ENCODE results near the gene TNFAIP8. TPM values are rescaled to one million over a fixed set of nuclear protein-coding genes. Genes with fewer than 3 reads are reported as not detected.
"Not testable (repeated sequence)": the region's sequence is repeated elsewhere in the genome, so short reads cannot be mapped to it uniquely, and the experiment has no call there.

TNFAIP8 gene
- total RNA-seq, 6 experiments from 2014 or later: 8.0 to 13.9 (median 10.5) TPM

DNA sequence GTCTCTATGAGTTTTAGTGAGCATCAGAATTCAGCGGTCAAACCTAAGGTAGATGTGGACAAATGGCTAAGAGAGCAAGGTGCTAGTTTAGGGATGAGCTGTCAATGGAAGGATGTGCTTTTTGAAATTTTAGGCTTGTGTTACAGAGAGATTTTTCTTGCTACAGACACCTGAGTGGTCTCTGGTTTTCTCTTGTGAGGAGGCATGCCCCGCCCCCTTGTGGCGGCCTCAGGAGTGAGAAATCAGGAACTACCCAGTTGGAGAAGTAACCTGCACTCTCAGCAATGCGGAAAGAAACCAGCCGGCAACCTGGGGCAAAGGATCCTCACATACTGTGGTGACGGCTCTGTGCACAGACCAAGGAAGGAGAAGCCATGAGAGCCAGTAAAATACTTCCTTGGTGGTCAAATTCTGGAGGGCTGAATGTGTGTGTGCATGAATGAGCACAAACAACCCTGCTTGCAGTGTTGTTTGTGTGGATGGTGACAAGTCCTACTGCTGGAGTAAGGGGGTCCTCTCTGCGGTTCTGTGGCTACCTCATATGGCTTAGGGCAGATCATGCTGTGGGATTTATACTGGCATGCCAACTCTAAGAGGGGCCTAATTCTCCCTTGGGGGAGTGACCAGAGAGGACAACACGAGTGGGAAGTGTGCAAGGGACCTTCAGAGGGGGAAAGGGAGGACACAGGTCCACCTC lies 79.8 kb downstream of the TNFAIP8 start:
- no peak overlapping the region for H3K27ac Mint-ChIP-seq
- TF ChIP-seq, protein P1, sequence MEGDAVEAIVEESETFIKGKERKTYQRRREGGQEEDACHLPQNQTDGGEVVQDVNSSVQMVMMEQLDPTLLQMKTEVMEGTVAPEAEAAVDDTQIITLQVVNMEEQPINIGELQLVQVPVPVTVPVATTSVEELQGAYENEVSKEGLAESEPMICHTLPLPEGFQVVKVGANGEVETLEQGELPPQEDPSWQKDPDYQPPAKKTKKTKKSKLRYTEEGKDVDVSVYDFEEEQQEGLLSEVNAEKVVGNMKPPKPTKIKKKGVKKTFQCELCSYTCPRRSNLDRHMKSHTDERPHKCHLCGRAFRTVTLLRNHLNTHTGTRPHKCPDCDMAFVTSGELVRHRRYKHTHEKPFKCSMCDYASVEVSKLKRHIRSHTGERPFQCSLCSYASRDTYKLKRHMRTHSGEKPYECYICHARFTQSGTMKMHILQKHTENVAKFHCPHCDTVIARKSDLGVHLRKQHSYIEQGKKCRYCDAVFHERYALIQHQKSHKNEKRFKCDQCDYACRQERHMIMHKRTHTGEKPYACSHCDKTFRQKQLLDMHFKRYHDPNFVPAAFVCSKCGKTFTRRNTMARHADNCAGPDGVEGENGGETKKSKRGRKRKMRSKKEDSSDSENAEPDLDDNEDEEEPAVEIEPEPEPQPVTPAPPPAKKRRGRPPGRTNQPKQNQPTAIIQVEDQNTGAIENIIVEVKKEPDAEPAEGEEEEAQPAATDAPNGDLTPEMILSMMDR (IDR thresholded peaks at IDR 0.05): peak; percentile 81
- H3K9me3 Mint-ChIP-seq: peaks cover 15% of the 10 kb centered on the region
- H3K4me3 Mint-ChIP-seq: no peak overlapping the region
- peaks cover 30% of the 10 kb centered on the region for H3K27me3 Mint-ChIP-seq (ENCODE audit: insufficient read depth)
- peaks cover 7% of the 10 kb centered on the region; the same call in 1 of the 2 replicates for H3K36me3 Mint-ChIP-seq (ENCODE audit: low read depth)
- DNase-seq: no peak
- H3K4me1 Mint-ChIP-seq (ENCODE audit: low read depth): 0 out of 2 replicates have a peak, but pooled peaks cover 6% of the 10 kb centered on the region

DNA sequence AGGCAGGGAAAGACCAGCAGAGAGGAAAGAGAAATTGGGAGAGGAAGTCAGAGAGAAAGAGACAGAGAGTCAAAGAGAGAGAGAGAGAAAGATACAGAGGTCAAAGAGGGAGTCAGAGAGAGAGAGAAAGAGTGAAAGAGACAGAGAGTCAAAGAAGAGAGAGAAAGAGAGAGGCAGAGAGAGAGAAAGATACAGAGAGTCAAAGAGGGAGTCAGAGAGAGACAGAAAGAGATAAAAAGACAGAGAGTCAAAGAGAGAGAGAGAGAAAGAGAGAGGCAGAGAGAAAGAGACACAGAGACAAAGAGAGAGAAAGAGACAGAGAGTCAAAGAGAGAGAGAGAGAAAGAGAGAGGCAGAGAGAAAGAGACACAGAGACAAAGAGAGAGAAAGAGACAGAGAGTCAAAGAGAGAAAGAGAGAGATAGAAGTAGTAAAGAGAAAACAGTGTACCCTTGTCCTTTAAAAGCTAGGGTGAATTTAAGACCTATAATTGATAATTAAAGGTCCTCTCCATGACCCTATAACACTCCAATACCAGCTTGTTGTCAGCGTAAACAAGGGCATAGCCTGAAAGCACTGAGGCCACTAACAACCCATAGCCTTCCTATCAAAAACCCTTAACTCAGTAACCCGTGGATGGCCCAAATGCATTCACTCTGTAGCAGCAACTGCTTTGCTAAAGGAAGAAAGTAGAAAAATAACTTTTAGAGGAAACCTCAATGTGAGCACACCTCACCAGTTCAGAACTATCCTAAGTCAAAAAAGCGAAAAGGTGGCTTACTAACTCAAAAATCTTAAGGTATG lies 82.2 kb downstream of the TNFAIP8 start:
- H3K4me3 Mint-ChIP-seq; DNase-seq; H3K4me1 Mint-ChIP-seq (ENCODE audit: low read depth); H3K36me3 Mint-ChIP-seq (ENCODE audit: low read depth); H3K27ac Mint-ChIP-seq; H3K9me3 Mint-ChIP-seq: not testable (repeated sequence)
- peaks cover 35% of the 10 kb centered on the region for H3K27me3 Mint-ChIP-seq (ENCODE audit: insufficient read depth)

DNA sequence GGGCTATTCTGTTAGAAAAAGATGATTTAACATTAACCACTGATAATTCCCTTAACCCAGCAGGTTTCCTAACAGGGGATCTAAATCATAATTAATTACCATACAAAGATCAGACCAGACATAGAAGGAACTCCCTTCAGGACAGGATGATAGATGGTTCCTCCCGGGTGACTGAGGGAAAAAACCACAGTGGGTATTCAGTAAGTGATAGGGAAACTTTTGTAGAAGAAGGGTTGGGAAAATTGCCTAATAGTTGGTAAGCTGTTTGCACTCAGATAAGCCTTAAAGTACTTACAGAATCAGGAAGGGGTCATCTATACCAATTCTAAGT lies 82.7 kb downstream of the TNFAIP8 start:
- H3K27me3 Mint-ChIP-seq (ENCODE audit: insufficient read depth): peaks cover 35% of the 10 kb centered on the region
- DNase-seq; H3K9me3 Mint-ChIP-seq; H3K36me3 Mint-ChIP-seq (ENCODE audit: low read depth); H3K4me1 Mint-ChIP-seq (ENCODE audit: low read depth); H3K4me3 Mint-ChIP-seq; H3K27ac Mint-ChIP-seq: not testable (repeated sequence)

DNA sequence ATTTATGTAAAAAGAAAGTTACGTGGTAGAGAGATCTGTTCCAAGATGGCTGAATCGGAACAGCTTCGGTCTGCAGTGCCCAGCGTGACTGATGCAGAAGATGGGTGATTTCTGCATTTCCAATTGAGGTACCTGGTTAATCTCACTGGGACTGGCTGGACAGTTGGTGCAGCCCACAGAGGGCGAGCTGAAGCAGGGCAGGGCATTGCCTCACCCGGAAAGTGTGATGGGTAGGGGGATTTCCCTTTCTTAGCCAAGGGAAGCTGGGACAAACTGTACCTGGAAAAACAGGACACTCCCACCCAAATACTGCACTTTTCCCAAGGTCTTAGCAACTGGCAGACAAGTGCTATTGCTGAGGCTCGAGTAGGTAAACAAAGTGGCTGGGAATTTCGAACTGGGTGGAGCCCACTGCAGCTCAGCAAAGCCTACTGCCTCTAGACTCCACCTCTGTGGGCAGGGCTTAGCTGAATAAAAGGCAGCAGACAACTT lies 83.4 kb downstream of the TNFAIP8 start:
- no peak overlapping the region for H3K27ac Mint-ChIP-seq
- H3K27me3 Mint-ChIP-seq (ENCODE audit: insufficient read depth): peaks cover 35% of the 10 kb centered on the region
- H3K9me3 Mint-ChIP-seq: peaks cover 6% of the 10 kb centered on the region

DNA sequence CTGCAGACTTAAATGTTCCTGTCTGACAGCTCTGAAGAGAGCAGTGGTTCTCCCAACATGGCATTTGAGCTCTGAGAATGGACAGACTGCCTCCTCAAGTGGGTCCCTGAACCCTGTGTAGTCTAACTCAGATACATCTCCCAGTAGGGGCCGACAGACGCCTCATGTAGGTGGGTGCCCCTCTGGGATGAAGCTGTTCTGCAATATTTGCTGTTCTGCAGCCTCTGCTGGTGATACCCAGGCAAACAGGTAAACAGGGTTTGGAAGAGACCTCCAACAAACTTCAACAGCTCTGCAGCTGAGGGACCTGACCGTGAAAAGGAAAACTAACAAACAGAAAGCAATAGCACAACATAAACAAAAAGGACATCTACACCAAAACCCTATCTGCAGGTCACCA lies 83.8 kb downstream of the TNFAIP8 start:
- H3K9me3 Mint-ChIP-seq; H3K4me1 Mint-ChIP-seq (ENCODE audit: low read depth); DNase-seq; H3K36me3 Mint-ChIP-seq (ENCODE audit: low read depth); H3K4me3 Mint-ChIP-seq; H3K27ac Mint-ChIP-seq: not testable (repeated sequence)
- peaks cover 35% of the 10 kb centered on the region for H3K27me3 Mint-ChIP-seq (ENCODE audit: insufficient read depth)

More for the DNA sequence above, 83.4 kb downstream of the TNFAIP8 start:
- TF ChIP-seq, protein P1 (IDR thresholded peaks at IDR 0.05): no peak
- no peak for DNase-seq
- H3K36me3 Mint-ChIP-seq (ENCODE audit: low read depth): 0 out of 2 replicates have a peak, but pooled peaks cover 4% of the 10 kb centered on the region
- 0 out of 2 replicates have a peak, but pooled peaks cover 6% of the 10 kb centered on the region for H3K4me1 Mint-ChIP-seq (ENCODE audit: low read depth)
- peak overlapping the region; percentile 59 for H3K4me3 Mint-ChIP-seq

DNA sequence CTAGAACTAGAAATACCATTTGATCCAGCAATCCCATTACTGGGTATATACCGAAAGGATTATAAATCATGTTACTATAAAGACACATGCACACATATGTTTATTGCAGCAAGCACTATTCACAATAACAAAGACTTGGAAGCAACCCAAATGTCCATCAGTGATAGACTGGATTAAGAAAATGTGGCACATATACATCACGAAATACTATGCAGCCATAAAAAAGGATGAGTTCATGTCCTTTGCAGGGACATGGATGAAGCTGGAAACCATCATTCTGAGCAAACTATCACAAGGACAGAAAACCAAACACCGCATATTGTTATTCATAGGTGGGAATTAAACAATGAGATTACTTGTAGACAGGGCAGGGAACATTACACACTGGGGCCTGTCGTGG lies 88.8 kb downstream of the TNFAIP8 start:
- not testable (repeated sequence) for H3K4me3 Mint-ChIP-seq; H3K36me3 Mint-ChIP-seq (ENCODE audit: low read depth); H3K9me3 Mint-ChIP-seq; H3K4me1 Mint-ChIP-seq (ENCODE audit: low read depth); H3K27ac Mint-ChIP-seq; DNase-seq
- H3K27me3 Mint-ChIP-seq (ENCODE audit: insufficient read depth): peaks cover 24% of the 10 kb centered on the region

DNA sequence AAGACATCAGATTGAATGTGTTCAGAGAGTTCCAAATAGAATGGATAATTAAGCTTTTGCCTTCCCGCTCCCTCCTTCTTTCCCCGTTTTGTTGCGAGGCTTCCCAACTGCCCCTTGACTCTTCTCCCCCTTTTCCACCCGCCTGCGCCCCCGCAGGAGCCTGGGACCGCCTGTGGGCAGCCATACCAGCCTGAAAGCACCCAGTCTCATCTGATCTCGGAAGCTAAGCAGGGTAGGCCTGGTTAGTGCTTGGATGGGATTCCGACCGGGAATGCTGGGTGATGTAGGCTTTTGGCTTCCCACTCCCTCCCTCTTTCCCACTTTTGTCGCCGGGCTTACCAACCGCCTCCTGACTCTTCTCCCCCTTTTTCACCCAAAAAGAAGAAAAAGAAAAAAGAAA lies 89.7 kb downstream of the TNFAIP8 start:
- H3K36me3 Mint-ChIP-seq (ENCODE audit: low read depth): peaks cover 8% of the 10 kb centered on the region; the same call in 1 of the 2 replicates
- TF ChIP-seq, protein P1 (IDR thresholded peaks at IDR 0.05): no peak
- no peak for DNase-seq
- H3K9me3 Mint-ChIP-seq: peaks cover 10% of the 10 kb centered on the region
- H3K27ac Mint-ChIP-seq: no peak overlapping the region
- H3K4me3 Mint-ChIP-seq: no peak overlapping the region
- H3K27me3 Mint-ChIP-seq (ENCODE audit: insufficient read depth): peaks cover 15% of the 10 kb centered on the region
- H3K4me1 Mint-ChIP-seq (ENCODE audit: low read depth): no peaks in the 10 kb centered on the region

Other genes starting within 250 kb of the TNFAIP8 start
- gene HSD17B4, start 96.5 kb downstream of the TNFAIP8 start, total RNA-seq (2021; fragmentation: NEBNext Ultra II Directional; extraction: Animal tissue kit (Norgen Biotek cat#: 25700)): 100 to 1,000 TPM in 4 of 6 experiments, 10 to 100 TPM in 2; 93.7 to 139 (median 107) TPM

All from HFFc6 (cell line).